SK-N-SH (cell line): ENCODE measurements around the gene HOXB2.

Source experiments
- RAD21 ChIP-seq: IDR thresholded peaks from 2 replicates; pipeline ENCODE4 v1.6.1; 2012; ENCODE audit warnings: mild to moderate bottlenecking, low read length
- RFX5 ChIP-seq: IDR thresholded peaks from 2 replicates; pipeline ENCODE4 v1.6.1; 2012; ENCODE audit warnings: mild to moderate bottlenecking, improper control_type of control experiment, low read length
- TF ChIP-seq, protein P1 (sequence below): fragments of 200-600 bp; sonication (generic); IDR thresholded peaks from 2 replicates; pipeline ENCODE4 v1.6.1; 2017; ENCODE audit warnings: antibody characterized with exemption, mild to moderate bottlenecking, moderate library complexity
- TF ChIP-seq, protein P2 (sequence below): IDR thresholded peaks from 2 replicates; pipeline ENCODE4 v1.6.1; 2012; ENCODE audit warnings: mild to moderate bottlenecking, low read depth, low read length, moderate library complexity

DNA sequence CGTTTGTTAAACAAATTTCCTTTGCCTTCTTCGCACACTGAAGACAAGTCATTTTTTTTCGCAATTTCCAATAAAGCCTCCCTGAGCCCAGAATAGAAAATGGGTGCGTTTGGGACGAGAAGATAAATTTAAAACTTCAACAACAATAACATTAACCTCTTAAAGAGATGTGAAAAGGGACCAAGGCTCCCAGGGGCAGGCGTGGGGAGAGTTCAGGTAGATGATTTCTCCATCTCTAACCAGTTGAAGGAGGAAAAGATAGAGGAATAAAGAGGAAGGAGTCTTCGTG lies 34.5 kb upstream of the HOXB2 start:
- TF ChIP-seq, protein P1, sequence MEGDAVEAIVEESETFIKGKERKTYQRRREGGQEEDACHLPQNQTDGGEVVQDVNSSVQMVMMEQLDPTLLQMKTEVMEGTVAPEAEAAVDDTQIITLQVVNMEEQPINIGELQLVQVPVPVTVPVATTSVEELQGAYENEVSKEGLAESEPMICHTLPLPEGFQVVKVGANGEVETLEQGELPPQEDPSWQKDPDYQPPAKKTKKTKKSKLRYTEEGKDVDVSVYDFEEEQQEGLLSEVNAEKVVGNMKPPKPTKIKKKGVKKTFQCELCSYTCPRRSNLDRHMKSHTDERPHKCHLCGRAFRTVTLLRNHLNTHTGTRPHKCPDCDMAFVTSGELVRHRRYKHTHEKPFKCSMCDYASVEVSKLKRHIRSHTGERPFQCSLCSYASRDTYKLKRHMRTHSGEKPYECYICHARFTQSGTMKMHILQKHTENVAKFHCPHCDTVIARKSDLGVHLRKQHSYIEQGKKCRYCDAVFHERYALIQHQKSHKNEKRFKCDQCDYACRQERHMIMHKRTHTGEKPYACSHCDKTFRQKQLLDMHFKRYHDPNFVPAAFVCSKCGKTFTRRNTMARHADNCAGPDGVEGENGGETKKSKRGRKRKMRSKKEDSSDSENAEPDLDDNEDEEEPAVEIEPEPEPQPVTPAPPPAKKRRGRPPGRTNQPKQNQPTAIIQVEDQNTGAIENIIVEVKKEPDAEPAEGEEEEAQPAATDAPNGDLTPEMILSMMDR: no peak
- TF ChIP-seq RFX5: no peak
- TF ChIP-seq RAD21: no peak
- TF ChIP-seq, protein P2, sequence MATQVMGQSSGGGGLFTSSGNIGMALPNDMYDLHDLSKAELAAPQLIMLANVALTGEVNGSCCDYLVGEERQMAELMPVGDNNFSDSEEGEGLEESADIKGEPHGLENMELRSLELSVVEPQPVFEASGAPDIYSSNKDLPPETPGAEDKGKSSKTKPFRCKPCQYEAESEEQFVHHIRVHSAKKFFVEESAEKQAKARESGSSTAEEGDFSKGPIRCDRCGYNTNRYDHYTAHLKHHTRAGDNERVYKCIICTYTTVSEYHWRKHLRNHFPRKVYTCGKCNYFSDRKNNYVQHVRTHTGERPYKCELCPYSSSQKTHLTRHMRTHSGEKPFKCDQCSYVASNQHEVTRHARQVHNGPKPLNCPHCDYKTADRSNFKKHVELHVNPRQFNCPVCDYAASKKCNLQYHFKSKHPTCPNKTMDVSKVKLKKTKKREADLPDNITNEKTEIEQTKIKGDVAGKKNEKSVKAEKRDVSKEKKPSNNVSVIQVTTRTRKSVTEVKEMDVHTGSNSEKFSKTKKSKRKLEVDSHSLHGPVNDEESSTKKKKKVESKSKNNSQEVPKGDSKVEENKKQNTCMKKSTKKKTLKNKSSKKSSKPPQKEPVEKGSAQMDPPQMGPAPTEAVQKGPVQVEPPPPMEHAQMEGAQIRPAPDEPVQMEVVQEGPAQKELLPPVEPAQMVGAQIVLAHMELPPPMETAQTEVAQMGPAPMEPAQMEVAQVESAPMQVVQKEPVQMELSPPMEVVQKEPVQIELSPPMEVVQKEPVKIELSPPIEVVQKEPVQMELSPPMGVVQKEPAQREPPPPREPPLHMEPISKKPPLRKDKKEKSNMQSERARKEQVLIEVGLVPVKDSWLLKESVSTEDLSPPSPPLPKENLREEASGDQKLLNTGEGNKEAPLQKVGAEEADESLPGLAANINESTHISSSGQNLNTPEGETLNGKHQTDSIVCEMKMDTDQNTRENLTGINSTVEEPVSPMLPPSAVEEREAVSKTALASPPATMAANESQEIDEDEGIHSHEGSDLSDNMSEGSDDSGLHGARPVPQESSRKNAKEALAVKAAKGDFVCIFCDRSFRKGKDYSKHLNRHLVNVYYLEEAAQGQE: no peak
